IPS-18c (cell line): Measurements from ENCODE around the gene HPN.
A peak's percentile ranks its signal among the peaks of the same experiment; 100 is the strongest.

ENCODE experiments used
- H3K4me3 ChIP-seq: 2 replicates; pipeline ENCODE4 v1.7.0; 2013; ENCODE audit warnings: low read depth, mild to moderate bottlenecking, low read length, moderate library complexity; ENCODE audit not compliant: insufficient read depth
- H3K9me3 ChIP-seq: one replicate; pipeline ENCODE4 v1.6.1; 2013; ENCODE audit warnings: mild to moderate bottlenecking, low read length, moderate library complexity; ENCODE audit not compliant: control insufficient read depth, insufficient read depth

The HPN gene

DNA sequence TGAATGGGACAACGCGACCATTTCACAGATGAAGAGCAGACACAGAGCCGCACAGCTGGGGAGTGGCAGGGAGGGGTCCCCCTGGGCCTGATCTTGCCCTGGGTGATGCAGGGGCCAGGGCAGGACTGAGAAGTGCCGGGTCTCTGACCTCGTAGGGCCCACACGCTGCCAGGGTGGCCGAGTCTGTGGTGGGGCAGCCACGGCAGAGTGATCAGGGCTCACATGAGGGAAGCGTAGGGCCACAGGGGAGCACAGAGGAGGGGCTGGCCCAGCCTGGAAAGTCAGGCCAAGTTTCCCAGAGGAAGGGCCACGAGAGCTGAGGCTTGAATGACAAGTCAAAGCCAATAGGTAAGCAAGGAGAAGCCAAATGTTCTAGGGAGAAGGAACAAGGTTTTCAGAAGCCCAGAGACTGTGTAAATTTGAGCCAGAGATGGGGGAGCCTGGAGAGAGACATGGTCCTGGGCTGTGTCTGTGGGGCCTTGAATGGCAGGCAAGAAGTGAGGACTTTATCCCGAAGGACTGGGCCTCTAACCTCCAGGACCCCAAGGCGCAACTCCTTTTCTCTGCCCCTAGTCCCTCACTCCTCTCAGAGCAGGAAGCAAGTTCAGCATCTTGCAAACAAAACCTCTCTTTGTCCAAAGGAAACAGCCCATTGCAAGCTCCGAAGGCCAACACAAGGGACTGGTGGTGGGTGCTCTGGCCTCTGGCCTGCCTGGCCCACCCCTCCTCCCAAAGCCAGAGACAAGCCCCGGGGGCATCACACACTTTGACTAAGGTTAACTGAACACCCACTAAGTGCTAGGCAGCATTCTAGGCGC is 42.4 kb downstream of the HPN start:
- H3K4me3 ChIP-seq, result no peak overlapping the region
- no peaks in the 10 kb centered on the region for H3K9me3 ChIP-seq

DNA sequence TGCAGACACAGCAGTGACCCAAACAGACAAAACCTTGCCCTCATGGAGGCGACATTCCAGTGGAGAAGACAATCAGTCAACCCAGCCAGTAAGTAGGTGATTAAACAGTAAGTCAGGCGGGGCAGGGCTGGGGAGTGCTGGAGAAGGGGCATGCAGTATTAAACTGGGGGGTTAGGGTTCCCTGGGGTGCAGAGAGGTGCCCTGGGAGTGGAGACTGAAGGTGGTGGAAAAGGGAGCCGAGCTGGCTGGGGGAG is 42.9 kb downstream of the HPN start:
- Histone ChIP-seq H3K9me3 (no peaks in the 10 kb centered on the region), H3K4me3 (no peak overlapping the region)

DNA sequence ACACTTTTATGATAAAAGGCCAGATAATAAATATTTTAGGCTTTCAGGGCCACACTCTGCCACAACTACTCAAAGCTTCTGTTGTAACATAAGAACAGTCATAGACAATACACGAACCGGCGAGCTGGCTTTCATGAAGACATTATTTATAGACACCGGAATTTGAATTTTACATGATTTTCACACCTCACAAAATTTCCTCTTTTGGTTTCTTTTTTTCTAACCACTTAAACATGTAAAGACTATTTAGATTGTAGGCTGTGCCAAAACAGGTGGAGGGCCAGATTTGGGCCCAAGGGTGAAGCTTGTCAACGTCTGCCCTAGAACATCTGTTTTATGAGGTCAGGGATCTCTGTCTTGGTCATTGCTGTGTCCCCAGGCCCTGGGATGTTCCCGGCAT is 44.4 kb downstream of the HPN start:
- Histone ChIP-seq H3K9me3 (no peaks in the 10 kb centered on the region), H3K4me3 (no peak overlapping the region)

DNA sequence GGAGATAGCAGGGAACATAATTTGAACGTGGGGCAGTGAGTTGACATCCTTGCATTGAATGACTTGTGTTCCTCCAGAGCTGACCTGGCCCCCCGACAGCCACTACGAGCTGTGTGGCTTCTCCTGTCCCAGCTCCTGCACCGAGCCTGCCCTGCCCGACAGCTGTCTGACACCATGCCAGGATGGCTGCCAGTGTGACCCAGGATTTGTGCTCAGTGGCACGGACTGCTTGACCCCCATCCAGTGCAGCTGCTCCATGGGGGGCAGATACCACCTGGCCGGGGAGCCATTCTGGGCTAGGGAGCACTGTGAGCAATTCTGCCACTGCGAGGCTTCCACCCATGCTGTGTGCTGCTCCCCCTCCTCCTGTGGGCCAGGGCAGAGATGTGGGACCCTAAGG is 44.9 kb downstream of the HPN start:
- Histone ChIP-seq H3K9me3 (no peaks in the 10 kb centered on the region), H3K4me3 (no peak overlapping the region)

DNA sequence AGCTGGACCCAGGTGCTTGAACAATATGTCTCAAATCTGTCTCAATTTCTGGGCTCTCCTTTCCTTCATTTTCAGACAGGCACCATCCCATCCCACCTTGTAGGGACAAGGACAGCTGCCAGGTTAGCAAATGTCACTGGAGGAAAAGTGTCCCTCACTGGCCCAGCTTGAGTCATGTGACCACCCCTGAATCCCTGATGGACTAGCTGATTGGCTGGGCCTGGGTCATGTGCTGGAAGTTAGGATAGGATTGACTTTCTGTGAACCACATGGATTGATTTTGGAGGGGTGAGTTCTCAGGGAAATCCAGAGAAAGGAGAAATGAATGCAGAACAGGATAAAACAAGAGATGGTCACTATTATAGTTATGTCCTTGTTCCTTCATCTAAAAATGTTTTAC is 45.9 kb downstream of the HPN start:
- Histone ChIP-seq H3K4me3 (no peak overlapping the region), H3K9me3 (no peaks in the 10 kb centered on the region)

DNA sequence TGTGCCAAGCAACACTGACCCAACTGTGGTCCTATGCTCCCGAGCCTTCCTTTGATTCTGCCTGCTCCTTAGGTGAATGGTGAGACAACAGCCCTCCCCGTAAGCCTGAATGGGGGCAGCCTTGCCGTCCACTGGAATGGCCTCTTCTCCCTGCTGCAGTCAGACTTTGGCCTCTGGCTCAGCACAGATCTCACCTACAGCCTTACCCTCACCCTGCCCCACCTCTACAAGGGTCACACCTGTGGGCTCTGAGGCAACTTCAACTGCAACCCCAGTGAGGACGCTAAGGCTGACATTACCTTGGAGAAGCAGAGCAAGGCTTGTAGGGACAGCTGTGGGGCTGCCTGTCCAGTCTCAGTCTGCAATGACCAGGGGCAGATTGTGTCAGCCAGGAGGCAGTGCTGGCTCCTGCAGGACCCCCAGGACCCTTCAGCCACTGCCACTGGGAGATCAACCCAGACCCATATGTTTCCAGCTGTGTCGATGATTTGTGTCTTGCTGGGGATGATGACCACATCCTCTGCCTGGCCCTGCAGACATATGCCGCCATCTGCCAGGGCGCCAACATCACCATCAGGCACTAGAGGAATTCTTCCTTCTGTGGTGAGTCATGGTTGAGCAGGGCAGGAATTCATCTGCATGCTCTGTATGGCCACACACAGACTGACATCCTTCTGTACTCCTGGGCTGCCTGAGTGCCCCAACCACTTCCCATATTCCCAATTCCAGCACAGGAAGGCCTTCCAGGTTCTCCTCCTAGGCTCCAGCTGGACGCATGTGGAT is 46.8 kb downstream of the HPN start:
- H3K4me3 ChIP-seq, result no peak overlapping the region
- no peaks in the 10 kb centered on the region for H3K9me3 ChIP-seq

DNA sequence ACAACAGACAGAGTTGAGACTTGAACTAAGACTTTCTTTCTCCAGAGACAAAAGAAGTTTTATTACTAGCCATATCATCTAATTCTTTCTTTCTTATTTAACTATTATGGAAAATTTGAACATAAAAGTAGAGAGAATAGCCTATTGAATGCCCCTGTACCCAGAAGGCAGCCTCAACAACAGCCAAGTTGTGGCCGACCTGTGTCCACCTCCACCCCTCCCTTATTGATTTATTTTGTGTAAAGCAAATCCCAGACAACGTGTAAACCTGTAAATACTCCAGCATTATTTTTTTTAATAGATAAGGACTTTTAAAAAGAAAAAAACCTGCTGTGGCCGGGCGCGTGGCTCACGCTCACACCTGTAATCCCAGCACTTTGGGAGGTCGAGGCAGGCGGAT is 48.0 kb downstream of the HPN start:
- Histone ChIP-seq H3K4me3 (no peak overlapping the region), H3K9me3 (no peaks in the 10 kb centered on the region)

DNA sequence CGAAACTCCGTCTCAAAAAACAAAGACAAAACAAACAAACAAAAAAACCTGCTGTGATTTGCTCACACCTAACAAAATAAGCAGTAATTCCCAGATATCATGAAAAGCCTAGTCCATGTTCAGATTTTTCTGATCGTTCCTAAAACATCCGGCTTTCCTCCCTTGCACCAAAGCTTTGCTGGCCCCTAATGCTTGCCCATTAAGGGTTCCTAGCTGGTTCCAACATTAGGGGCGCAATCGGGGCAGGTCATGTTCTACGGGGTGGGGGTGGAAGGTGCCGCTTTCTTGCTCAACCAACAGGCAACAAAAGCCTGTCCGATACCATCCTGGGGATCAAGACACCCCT is 48.6 kb downstream of the HPN start:
- no peak overlapping the region for H3K4me3 ChIP-seq
- H3K9me3 ChIP-seq, result no peaks in the 10 kb centered on the region

DNA sequence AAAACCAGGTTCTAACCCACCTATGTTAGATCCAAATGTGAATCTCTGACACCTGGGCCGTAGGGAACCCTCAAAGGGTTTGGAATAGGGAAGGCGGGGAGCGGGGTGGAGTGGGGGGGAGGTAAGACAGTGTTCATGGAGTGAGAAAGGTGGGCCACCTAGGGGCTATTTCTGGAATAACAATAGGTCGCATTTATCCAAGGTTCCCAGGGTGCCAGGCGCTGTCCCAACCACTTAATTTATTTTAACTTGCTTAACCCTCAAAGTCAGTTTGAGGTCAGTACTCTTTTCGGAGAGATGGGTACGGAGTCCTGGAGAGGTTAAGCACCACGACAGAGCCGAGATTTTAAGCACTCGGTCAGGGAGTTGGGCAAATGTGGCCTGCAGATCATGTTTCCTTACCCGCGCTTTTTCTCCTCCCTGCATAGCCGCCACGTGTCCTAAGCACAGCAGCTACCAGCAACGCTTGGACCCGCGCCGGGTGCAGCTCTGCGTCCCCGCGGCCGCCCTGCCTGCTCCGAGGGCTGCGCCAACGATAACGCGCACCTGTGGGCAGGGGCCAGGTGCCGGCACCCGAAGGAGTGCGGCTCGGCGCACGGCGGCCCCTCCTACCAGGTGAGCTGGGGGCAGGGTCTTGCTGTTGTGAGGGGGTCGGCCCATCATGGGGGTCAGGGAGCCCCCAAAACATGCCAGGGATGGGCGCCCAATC is 49.1 kb downstream of the HPN start:
- Histone ChIP-seq H3K9me3 (no peaks in the 10 kb centered on the region), H3K4me3 (peak overlapping the region; percentile 38; the same call in 1 of the 2 replicates)

DNA sequence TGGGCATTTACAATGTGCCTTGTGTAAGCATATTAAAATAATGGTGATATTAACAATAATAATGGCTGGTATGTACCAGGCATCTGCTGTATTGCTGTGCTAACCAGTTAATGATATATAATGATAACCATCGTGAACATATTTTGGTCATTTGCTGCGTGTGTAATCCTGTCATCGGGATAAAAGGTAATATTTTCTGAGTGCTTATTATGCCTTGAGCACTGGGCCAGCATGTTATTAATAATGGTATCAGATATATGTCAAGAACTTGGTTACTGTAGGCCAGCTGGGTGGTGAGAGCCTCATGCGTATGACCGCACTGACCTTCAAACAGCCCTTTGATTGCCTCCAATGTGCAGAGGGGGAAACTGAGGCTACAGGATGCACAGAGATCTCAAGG is 51.9 kb downstream of the HPN start:
- H3K9me3 ChIP-seq, result no peaks in the 10 kb centered on the region
- no peak overlapping the region for H3K4me3 ChIP-seq

DNA sequence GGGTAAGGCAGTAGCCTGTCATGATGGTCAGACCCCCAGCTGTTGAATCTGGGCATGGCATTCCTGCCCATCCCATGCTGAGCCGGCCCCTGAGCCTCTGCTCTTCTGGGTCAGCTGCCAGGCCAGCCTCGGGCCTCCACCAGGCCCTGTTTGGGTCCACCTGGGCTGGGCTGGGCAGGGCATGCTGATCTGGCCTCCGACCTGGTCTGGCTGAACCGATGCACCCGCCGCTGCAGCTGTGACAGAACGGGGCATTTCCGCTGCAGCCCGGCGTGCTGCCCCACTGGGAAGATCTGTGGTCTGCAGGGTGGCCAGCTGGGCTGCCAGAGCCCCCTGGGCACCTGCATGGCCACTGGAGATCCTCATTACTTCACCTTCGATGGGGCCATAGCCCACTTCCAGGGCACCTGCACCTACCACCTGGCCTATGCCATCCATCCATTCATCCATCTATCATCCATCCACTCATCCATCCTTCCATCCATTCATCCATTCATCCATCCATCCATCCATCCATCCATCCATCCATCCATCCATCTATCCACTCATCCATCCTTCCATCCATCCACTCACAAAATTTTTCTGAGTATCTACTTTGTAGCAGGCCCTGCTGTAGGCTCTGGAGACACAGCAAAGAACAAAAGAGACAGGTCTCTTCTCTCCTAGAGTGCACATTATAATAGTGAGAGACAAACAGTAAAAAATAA is 52.6 kb downstream of the HPN start:
- no peak overlapping the region for H3K4me3 ChIP-seq

DNA sequence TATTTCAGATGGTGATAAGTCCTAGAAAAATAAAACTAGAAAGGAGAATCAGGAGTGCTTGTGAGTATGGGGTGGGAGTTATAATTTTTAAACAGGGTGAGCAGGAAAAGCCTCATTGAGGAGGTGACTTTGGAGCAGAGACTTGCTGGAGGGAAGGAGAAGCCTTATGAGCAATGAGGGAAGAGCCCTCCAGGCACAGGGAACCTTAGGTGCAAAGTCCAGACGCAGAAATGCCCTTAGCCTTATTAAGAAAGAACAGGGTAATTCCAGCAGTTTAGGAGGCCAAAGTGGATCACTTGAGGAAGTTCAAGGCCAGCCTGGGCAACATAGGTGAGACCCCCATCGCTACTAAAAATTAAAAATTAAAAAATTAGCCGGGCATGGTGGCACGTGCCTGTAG is 53.1 kb downstream of the HPN start:
- no peak overlapping the region for H3K4me3 ChIP-seq

More for the DNA sequence above, 52.6 kb downstream of the HPN start:
- no peaks in the 10 kb centered on the region for H3K9me3 ChIP-seq

DNA sequence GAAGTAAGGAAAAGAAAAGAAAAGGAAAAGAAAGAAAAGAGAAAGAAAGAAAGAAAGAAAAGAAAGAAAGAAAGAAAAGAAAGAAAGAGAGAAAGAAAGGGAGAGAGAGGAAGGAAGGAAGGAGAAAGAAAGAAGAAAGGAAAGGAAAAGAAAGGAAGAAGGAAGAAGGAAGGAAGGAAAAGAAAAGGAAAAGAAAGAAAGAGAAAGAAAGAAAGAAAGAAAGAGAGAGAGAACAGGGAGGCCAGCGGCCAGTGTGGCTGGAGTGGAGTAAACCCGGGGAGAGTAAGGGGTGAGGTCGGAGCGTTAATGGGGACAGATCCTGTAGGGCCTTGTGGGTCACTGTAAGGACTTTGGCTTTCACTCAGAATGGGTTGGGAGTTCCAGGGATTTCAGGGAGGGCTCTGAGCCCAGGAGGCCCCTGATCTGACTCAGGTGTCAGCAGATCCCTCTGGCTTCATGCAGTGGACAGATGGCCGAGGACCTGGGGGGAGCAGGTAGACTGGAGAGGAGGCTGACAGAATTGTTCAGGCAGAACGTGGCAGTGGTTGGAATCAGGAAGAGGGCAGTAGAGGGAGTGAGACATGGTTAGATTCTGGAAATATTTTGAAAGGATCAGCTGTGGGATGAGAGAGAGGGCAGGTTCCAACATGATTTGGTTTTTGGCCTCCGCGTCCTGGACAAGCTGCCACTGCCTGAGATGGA is 54.3 kb downstream of the HPN start:
- H3K4me3 ChIP-seq, result no peak overlapping the region

More for the DNA sequence above, 53.1 kb downstream of the HPN start:
- H3K9me3 ChIP-seq, result no peaks in the 10 kb centered on the region

DNA sequence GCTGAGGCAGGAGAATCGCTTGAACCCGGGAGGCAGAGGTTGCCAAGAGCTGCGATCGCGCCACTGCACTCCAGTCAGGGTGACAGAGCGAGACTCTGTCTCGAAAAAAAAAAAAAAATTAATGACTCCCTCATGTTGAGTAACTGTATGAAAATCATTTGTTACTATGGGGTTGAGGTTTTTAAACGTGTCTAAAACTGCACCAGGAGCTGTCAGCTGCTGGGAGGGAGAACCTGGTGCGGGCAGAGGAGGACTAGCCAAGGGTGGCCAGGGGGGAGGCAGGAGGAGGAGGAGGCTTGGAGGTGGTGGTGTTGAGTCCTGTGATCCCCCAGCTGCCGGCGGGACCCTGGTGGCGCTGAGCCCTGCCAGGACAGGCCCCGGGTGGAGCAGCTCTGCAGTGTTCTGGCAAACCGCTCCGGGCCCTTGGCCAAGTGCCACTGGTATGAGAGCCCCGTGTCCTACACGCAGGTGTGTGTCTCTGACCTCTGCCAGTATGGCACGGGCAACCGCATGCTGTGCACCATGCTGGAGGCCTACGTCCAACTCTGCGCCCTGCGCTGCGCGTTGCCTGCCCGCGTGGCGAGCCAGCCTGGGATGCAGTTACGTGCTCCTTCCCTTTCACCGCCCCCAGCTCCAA is 57.0 kb downstream of the HPN start:
- Histone ChIP-seq H3K9me3 (no peaks in the 10 kb centered on the region), H3K4me3 (no peak overlapping the region)

More for the DNA sequence above, 54.3 kb downstream of the HPN start:
- H3K9me3 ChIP-seq, result no peaks in the 10 kb centered on the region

DNA sequence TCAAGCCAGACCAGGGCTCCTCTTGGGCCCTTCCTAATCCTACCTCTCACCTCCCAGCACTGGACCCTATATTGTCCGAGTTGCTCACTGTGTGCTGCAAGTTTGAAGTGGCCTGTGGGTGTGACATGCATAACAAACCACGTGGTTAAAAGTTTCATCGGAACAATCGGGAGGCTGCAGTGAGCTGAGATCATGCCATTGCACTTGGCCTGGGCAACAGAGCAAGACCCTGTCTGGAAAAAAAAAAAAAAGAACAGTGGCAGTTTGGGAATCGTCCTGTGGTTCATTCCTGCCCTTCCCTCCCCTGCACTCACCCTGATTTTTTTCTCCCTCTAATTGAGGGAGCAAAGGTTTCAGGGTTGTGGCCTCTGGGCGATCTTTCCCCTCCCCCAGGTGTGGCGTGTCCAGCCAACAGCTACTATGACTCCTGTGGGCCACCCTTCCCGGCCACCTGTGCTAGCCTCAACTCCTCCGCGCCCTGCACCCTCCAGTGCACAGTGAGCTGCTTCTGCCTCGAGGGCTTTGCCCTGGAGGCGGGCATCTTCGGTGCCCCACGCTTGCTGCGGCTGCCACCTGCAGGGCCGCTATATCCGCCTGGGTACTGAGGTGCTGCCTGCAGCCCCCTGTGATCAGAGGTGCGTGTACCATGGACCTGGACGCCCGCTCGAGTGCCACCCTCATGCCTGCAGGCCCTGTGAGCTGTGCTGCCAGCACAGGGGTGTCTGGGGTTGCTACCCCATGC is 57.8 kb downstream of the HPN start:
- H3K4me3 ChIP-seq, result no peak overlapping the region

DNA sequence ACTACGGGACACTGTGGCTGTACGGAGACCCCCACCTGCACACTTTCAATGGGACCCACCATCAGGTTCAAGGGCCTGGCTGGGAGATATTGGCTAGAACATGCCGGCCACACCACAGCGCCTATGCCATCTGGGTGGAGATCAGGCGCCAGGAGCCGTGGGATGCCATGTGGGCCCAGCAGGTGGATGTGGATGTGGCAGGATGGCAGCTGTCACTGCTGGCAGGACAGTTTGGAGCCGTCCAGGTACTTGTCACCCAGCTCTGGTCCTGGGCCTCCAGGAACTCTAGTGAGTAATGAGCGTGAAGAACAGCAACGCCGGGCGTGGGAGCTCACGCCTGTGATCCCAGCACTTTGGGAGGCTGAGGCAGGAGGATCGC is 58.4 kb downstream of the HPN start:
- no peak overlapping the region for H3K4me3 ChIP-seq
- no peaks in the 10 kb centered on the region for H3K9me3 ChIP-seq

More for the DNA sequence above, 57.8 kb downstream of the HPN start:
- H3K9me3 ChIP-seq, result no peaks in the 10 kb centered on the region
